ENCODE data around the gene DIP2C.

DIP2C gene

GRCh38 chr10:623477-624311 lies 65.8 kb downstream of the DIP2C start:
- DNase-seq: no peak

- DNase-seq: no peak
Observed at GRCh38 chr10:623014-623413, 66.5 kb downstream of the DIP2C start.

- no peak for DNase-seq
Observed at GRCh38 chr10:621981-622740, 67.3 kb downstream of the DIP2C start.

GRCh38 chr10:621513-621912 lies 68.0 kb downstream of the DIP2C start:
- DNase-seq: no peak

- no peak for DNase-seq
Observed at GRCh38 chr10:620971-621370, 68.5 kb downstream of the DIP2C start.

GRCh38 chr10:620417-620816 lies 69.1 kb downstream of the DIP2C start:
- DNase-seq: no peak

- no peak for DNase-seq
Observed at GRCh38 chr10:619710-620109, 69.8 kb downstream of the DIP2C start.

GRCh38 chr10:618229-618989 lies 71.1 kb downstream of the DIP2C start:
- DNase-seq: no peak

- no peak for DNase-seq
Observed at GRCh38 chr10:617471-617870, 72.0 kb downstream of the DIP2C start.

GRCh38 chr10:615583-616152 lies 73.8 kb downstream of the DIP2C start:
- DNase-seq: no peak

GRCh38 chr10:614790-615582 lies 74.5 kb downstream of the DIP2C start:
- no peak for DNase-seq

GRCh38 chr10:614139-614711 lies 75.2 kb downstream of the DIP2C start:
- no peak for DNase-seq

- no peak for DNase-seq
Observed at GRCh38 chr10:613271-614138, 76.0 kb downstream of the DIP2C start.

GRCh38 chr10:612696-613095 lies 76.8 kb downstream of the DIP2C start:
- no peak for DNase-seq

GRCh38 chr10:610642-611305 lies 78.7 kb downstream of the DIP2C start:
- DNase-seq: peak; percentile 55

- no peak for DNase-seq
Observed at GRCh38 chr10:609868-610545, 79.5 kb downstream of the DIP2C start.

- no peak for DNase-seq
Observed at GRCh38 chr10:609262-609658, 80.2 kb downstream of the DIP2C start.

GRCh38 chr10:608331-609261 lies 80.9 kb downstream of the DIP2C start:
- no peak for DNase-seq

Measured in stimulated activated CD8-positive, alpha-beta memory T cell treated with anti-CD3 and anti-CD28 coated beads, Interleukin-4, amount 100 ng/mL, for 48 hours (primary cell).